ENCODE results near the gene DNM3. TPM values are rescaled to one million over a fixed set of nuclear protein-coding genes. Genes with fewer than 3 reads are reported as not detected.

The DNM3 gene
- total RNA-seq, 1 donor from 2014 or later: 7.7 TPM

GRCh38 chr1:171998711-171999110 is 157.4 kb downstream of the DNM3 start:
- TF ChIP-seq CTCF (IDR thresholded peaks at IDR 0.05; ENCODE audit: unreplicated experiment): no peak
- H3K4me3 Mint-ChIP-seq (ENCODE audit: unreplicated experiment): no peak overlapping the region
- H3K4me1 Mint-ChIP-seq (ENCODE audit: unreplicated experiment): no peaks in the 10 kb centered on the region
- H3K27me3 Mint-ChIP-seq (ENCODE audit: unreplicated experiment): no peaks in the 10 kb centered on the region
- no peaks in the 10 kb centered on the region for H3K9me3 Mint-ChIP-seq (ENCODE audit: unreplicated experiment)
- no peak overlapping the region for H3K27ac Mint-ChIP-seq (ENCODE audit: unreplicated experiment)
- DNase-seq (ENCODE audit: low spot score): no peak
- no peaks in the 10 kb centered on the region for H3K36me3 Mint-ChIP-seq (ENCODE audit: low read depth, unreplicated experiment)

- DNase-seq (ENCODE audit: low spot score): no peak
- no peaks in the 10 kb centered on the region for H3K36me3 Mint-ChIP-seq (ENCODE audit: low read depth, unreplicated experiment)
- H3K9me3 Mint-ChIP-seq (ENCODE audit: unreplicated experiment): no peaks in the 10 kb centered on the region
- TF ChIP-seq CTCF (IDR thresholded peaks at IDR 0.05; ENCODE audit: unreplicated experiment): no peak
- H3K27ac Mint-ChIP-seq (ENCODE audit: unreplicated experiment): no peak overlapping the region
- H3K4me1 Mint-ChIP-seq (ENCODE audit: unreplicated experiment): peaks cover 4% of the 10 kb centered on the region
- H3K27me3 Mint-ChIP-seq (ENCODE audit: unreplicated experiment): no peaks in the 10 kb centered on the region
- H3K4me3 Mint-ChIP-seq (ENCODE audit: unreplicated experiment): no peak overlapping the region
Measured at GRCh38 chr1:171999756-172000155, 158.5 kb downstream of the DNM3 start.

GRCh38 chr1:172001288-172001687 is 160.0 kb downstream of the DNM3 start:
- H3K4me1 Mint-ChIP-seq (ENCODE audit: unreplicated experiment): peaks cover 11% of the 10 kb centered on the region
- H3K27ac Mint-ChIP-seq (ENCODE audit: unreplicated experiment): no peak overlapping the region
- H3K4me3 Mint-ChIP-seq (ENCODE audit: unreplicated experiment): no peak overlapping the region
- H3K27me3 Mint-ChIP-seq (ENCODE audit: unreplicated experiment): no peaks in the 10 kb centered on the region
- no peaks in the 10 kb centered on the region for H3K9me3 Mint-ChIP-seq (ENCODE audit: unreplicated experiment)
- no peak for TF ChIP-seq CTCF (IDR thresholded peaks at IDR 0.05; ENCODE audit: unreplicated experiment)
- no peaks in the 10 kb centered on the region for H3K36me3 Mint-ChIP-seq (ENCODE audit: low read depth, unreplicated experiment)
- DNase-seq (ENCODE audit: low spot score): no peak

- Mint-ChIP-seq H3K27me3 (ENCODE audit: unreplicated experiment) (no peaks in the 10 kb centered on the region), H3K4me1 (ENCODE audit: unreplicated experiment) (peaks cover 11% of the 10 kb centered on the region), H3K36me3 (ENCODE audit: low read depth, unreplicated experiment) (no peaks in the 10 kb centered on the region), H3K9me3 (ENCODE audit: unreplicated experiment) (no peaks in the 10 kb centered on the region), H3K4me3 (ENCODE audit: unreplicated experiment) (no peak overlapping the region), H3K27ac (ENCODE audit: unreplicated experiment) (no peak overlapping the region)
- TF ChIP-seq CTCF (IDR thresholded peaks at IDR 0.05; ENCODE audit: unreplicated experiment): no peak
- DNase-seq (ENCODE audit: low spot score): peak; percentile 20
Measured at GRCh38 chr1:172002725-172003345, 161.5 kb downstream of the DNM3 start.

GRCh38 chr1:172003766-172004530 is 162.7 kb downstream of the DNM3 start:
- peaks cover 11% of the 10 kb centered on the region for H3K4me1 Mint-ChIP-seq (ENCODE audit: unreplicated experiment)
- no peaks in the 10 kb centered on the region for H3K27me3 Mint-ChIP-seq (ENCODE audit: unreplicated experiment)
- no peak overlapping the region for H3K4me3 Mint-ChIP-seq (ENCODE audit: unreplicated experiment)
- H3K9me3 Mint-ChIP-seq (ENCODE audit: unreplicated experiment): no peaks in the 10 kb centered on the region
- DNase-seq (ENCODE audit: low spot score): no peak
- no peak for TF ChIP-seq CTCF (IDR thresholded peaks at IDR 0.05; ENCODE audit: unreplicated experiment)
- no peak overlapping the region for H3K27ac Mint-ChIP-seq (ENCODE audit: unreplicated experiment)
- H3K36me3 Mint-ChIP-seq (ENCODE audit: low read depth, unreplicated experiment): no peaks in the 10 kb centered on the region

Data from endothelial cell (in vitro differentiated cells).